ENCODE measurements around the gene ARL4A.

Gene ARL4A

DNA sequence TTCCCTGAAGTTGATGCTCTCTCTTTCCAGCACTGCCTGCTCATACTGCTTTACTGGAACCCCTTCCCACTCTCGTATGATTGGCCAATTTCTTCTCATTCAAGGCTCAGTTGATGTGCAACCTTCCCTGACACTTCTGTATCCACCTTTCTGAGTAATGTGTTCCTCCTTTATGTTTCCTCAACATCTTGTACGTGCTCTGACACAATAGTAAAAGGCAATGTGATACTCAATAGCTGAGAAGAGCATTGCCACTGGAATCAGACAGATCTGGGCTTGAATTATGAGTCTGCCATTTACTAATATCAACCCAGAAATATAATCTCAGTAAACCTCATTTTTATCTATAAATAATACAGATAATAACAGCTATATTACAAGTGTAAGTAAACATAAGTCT is 34.7 kb downstream of the ARL4A start:
- TF ChIP-seq ESRRG (CRISPR knock-in tag; IDR thresholded peaks at IDR 0.05): no peak
- TF ChIP-seq, protein P1, sequence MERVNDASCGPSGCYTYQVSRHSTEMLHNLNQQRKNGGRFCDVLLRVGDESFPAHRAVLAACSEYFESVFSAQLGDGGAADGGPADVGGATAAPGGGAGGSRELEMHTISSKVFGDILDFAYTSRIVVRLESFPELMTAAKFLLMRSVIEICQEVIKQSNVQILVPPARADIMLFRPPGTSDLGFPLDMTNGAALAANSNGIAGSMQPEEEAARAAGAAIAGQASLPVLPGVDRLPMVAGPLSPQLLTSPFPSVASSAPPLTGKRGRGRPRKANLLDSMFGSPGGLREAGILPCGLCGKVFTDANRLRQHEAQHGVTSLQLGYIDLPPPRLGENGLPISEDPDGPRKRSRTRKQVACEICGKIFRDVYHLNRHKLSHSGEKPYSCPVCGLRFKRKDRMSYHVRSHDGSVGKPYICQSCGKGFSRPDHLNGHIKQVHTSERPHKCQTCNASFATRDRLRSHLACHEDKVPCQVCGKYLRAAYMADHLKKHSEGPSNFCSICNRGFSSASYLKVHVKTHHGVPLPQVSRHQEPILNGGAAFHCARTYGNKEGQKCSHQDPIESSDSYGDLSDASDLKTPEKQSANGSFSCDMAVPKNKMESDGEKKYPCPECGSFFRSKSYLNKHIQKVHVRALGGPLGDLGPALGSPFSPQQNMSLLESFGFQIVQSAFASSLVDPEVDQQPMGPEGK (CRISPR knock-in tag; IDR thresholded peaks at IDR 0.05; ENCODE audit: borderline replicate concordance): no peak
- TF ChIP-seq, protein P2, sequence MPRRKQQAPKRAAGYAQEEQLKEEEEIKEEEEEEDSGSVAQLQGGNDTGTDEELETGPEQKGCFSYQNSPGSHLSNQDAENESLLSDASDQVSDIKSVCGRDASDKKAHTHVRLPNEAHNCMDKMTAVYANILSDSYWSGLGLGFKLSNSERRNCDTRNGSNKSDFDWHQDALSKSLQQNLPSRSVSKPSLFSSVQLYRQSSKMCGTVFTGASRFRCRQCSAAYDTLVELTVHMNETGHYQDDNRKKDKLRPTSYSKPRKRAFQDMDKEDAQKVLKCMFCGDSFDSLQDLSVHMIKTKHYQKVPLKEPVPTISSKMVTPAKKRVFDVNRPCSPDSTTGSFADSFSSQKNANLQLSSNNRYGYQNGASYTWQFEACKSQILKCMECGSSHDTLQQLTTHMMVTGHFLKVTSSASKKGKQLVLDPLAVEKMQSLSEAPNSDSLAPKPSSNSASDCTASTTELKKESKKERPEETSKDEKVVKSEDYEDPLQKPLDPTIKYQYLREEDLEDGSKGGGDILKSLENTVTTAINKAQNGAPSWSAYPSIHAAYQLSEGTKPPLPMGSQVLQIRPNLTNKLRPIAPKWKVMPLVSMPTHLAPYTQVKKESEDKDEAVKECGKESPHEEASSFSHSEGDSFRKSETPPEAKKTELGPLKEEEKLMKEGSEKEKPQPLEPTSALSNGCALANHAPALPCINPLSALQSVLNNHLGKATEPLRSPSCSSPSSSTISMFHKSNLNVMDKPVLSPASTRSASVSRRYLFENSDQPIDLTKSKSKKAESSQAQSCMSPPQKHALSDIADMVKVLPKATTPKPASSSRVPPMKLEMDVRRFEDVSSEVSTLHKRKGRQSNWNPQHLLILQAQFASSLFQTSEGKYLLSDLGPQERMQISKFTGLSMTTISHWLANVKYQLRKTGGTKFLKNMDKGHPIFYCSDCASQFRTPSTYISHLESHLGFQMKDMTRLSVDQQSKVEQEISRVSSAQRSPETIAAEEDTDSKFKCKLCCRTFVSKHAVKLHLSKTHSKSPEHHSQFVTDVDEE (CRISPR knock-in tag; IDR thresholded peaks at IDR 0.05): no peak
- no peak for TF ChIP-seq BACH2 (CRISPR knock-in tag; IDR thresholded peaks at IDR 0.05; ENCODE audit: borderline replicate concordance)
- TF ChIP-seq ZNF8 (CRISPR knock-in tag; IDR thresholded peaks at IDR 0.05): no peak
- no peak for TF ChIP-seq TOX (CRISPR knock-in tag; IDR thresholded peaks at IDR 0.05; ENCODE audit: borderline replicate concordance)
- no peak for TF ChIP-seq GLIS3 (CRISPR knock-in tag; IDR thresholded peaks at IDR 0.05)
- no peak for TF ChIP-seq ISL1 (CRISPR knock-in tag; IDR thresholded peaks at IDR 0.05)
- TF ChIP-seq ARNTL (CRISPR knock-in tag; IDR thresholded peaks at IDR 0.05; ENCODE audit: borderline replicate concordance, low read depth): no peak
- no peak for TF ChIP-seq RARB (CRISPR knock-in tag; IDR thresholded peaks at IDR 0.05)
- TF ChIP-seq ZNF70 (CRISPR knock-in tag; IDR thresholded peaks at IDR 0.05): no peak
- no peak for TF ChIP-seq ZFP30 (CRISPR knock-in tag; IDR thresholded peaks at IDR 0.05)
- TF ChIP-seq ZC3H10 (CRISPR knock-in tag; IDR thresholded peaks at IDR 0.05): no peak
- TF ChIP-seq POU6F1 (CRISPR knock-in tag; IDR thresholded peaks at IDR 0.05; ENCODE audit: borderline replicate concordance, low read depth): no peak
- no peak for TF ChIP-seq PPARA (CRISPR knock-in tag; IDR thresholded peaks at IDR 0.05; ENCODE audit: borderline replicate concordance)
- TF ChIP-seq ZFP3 (CRISPR knock-in tag; IDR thresholded peaks at IDR 0.05): no peak
- TF ChIP-seq SNAI2 (CRISPR knock-in tag; IDR thresholded peaks at IDR 0.05): no peak
- TF ChIP-seq, protein P3, sequence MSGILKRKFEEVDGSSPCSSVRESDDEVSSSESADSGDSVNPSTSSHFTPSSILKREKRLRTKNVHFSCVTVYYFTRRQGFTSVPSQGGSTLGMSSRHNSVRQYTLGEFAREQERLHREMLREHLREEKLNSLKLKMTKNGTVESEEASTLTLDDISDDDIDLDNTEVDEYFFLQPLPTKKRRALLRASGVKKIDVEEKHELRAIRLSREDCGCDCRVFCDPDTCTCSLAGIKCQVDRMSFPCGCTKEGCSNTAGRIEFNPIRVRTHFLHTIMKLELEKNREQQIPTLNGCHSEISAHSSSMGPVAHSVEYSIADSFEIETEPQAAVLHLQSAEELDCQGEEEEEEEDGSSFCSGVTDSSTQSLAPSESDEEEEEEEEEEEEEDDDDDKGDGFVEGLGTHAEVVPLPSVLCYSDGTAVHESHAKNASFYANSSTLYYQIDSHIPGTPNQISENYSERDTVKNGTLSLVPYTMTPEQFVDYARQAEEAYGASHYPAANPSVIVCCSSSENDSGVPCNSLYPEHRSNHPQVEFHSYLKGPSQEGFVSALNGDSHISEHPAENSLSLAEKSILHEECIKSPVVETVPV (CRISPR knock-in tag; IDR thresholded peaks at IDR 0.05): no peak
- no peak for TF ChIP-seq OSR1 (CRISPR knock-in tag; IDR thresholded peaks at IDR 0.05)
- TF ChIP-seq, protein P4, sequence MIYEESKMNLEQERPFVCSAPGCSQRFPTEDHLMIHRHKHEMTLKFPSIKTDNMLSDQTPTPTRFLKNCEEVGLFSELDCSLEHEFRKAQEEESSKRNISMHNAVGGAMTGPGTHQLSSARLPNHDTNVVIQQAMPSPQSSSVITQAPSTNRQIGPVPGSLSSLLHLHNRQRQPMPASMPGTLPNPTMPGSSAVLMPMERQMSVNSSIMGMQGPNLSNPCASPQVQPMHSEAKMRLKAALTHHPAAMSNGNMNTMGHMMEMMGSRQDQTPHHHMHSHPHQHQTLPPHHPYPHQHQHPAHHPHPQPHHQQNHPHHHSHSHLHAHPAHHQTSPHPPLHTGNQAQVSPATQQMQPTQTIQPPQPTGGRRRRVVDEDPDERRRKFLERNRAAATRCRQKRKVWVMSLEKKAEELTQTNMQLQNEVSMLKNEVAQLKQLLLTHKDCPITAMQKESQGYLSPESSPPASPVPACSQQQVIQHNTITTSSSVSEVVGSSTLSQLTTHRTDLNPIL (CRISPR knock-in tag; IDR thresholded peaks at IDR 0.05; ENCODE audit: low read depth): no peak
- no peak for ATAC-seq

- no peak for ATAC-seq
These were observed 35.5 kb downstream of the ARL4A start for GRCh38 chr7:12722636-12723605.

More at GRCh38 chr7:12722636-12723605, 35.5 kb downstream of the ARL4A start:
- TF ChIP-seq ZFP3 (CRISPR knock-in tag; IDR thresholded peaks at IDR 0.05) (no peak), TOX (CRISPR knock-in tag; IDR thresholded peaks at IDR 0.05; ENCODE audit: borderline replicate concordance) (no peak), RARB (CRISPR knock-in tag; IDR thresholded peaks at IDR 0.05) (no peak)

All from SK-N-SH treated with all-trans-retinoic acid at 6 μM for 48 hours (cell line).